HG03378 (cell line): ENCODE data around the gene NALF2.
A peak's percentile ranks its signal among the peaks of the same experiment; 100 is the strongest.

Experiments
- ATAC-seq: cut with Tn5 transposase; IDR thresholded peaks from one replicate; pipeline ENCODE4 v1.9.1; 2021; ENCODE audit warnings: mild to moderate bottlenecking, moderate library complexity; ENCODE audit not compliant: unreplicated experiment

Gene NALF2

DNA sequence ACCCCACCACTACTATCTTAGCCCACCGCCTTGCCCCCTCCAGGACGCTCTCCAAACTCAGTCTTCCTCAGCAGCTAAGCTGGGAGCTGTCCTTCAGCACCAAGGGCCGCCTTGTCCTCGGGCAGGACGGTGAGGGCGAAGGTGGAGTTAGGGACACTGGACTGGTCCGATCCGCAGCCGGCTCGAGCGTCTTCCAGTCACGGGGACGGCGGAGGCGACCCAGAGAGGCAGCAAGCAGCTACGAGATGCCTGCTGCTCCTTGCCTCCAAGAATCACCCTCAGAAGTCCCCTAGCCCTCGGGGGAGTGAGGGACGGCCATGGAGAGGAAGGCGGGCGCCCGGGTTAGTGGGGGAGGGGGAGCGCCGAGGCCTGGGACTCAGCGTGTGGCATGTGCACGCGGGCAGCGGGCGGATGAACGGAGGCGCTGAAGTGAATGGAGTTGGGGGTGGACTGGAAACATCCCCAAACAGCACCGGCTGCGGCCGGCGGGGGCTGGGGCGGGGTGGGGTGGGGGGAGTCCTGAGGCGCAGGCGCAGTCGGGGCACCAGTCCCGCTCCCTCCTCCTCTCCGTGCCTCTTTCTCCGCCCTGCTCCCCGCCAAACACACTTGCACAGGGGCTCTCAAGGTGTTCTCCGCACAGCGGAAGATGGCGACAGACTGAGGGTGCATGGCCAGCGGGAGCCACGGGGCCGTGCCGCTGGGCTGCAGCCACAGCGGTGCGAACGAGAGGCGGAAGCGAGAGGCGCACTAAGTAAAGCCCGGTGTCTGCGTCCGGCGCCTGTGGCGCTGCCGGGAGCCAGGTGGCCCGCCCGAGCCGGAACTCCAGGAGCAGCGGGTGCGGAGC, at the start of gene NALF2:
TSS of gene NALF2 (plus strand) at position 545 of the 844 bp plus-strand sequence. CDS start 957 bp downstream, outside the sequence.
- no peak for ATAC-seq

DNA sequence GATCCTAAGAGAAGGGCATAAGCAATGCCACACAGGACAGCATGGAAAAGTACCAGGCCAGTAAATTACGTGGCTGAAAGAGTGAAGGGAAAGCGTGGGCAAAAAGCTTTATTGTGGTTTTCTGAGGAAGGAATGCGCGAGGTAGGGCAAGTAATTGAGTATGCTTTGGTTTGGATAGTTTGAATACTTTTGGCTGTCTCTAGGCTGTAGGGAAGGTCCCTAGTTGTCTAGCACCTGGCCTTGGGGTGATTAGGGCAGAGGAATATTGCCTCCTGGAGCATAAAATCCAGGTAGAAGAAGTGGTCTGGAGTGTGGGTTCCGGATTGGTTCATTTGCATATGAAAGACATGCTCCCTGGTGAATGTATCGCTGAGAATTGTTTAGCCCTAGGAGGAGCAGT, 46.4 kb upstream of the NALF2 start:
- ATAC-seq = no peak

DNA sequence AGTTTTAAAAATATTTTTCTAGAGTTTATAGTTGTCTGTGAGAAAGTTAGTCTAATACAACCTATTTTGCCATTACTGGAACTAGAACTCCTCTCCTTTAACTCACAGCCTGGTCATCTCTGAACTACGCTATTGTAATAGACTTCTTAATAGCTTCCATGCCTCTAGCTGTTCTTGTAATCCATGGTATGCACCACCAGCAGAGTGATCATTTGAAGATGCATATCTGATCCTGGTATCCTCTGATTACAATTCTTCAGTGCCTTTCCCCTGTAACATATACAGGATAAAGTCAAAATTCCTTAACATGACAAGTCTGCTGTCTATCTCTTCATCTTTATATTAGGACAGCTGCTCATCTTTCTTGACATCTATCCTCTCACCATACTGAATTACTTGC, 37.6 kb upstream of the NALF2 start:
- no peak for ATAC-seq

DNA sequence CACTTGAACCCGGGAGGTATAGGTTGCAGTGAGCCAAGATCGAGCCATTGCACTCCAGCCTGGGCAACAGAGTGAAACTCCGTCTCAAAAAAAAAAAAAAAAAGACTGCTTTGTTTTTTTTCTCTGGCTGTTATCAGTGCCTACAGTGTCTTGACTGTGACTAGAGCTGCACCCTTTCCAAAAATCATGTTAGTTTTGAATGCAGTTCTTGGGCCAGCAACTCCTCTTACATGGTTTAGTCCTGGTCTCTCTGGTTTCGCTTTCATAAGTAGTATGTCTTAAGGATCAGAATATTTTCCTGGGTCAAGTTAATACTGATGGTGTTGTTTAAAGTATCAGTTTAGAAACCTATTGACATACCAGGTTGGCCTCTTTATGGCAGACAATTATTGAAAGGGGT, 34.2 kb upstream of the NALF2 start:
- no peak for ATAC-seq

GRCh38 chrX:69489625-69490024, 14.5 kb upstream of the NALF2 start:
- no peak for ATAC-seq

- ATAC-seq = peak; percentile 47
Observed at GRCh38 chrX:69493193-69493592, 10.9 kb upstream of the NALF2 start.

DNA sequence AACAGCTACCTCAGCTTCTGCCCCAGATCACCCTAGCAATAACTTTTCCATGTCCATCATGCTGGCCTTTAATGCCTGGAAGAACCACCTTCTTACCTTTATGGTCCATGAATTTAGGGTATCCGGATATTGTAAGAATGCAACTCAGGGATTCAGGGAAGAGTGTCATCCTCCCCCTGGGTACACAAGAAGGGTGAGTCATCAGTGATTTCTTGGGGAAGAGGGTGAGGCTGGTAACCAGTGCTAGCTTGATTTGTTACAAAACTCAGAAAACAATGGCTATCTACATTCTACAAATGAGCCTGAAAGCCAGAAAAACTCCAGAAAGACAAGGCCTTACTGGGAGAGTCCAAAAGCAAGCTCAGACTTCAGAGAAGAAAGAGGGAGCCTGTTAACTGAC, 10.4 kb upstream of the NALF2 start:
- ATAC-seq = no peak

GRCh38 chrX:69496183-69496582, 7.9 kb upstream of the NALF2 start:
- ATAC-seq = no peak

- ATAC-seq = no peak
Observed at GRCh38 chrX:69501429-69501828, 2.7 kb upstream of the NALF2 start.

DNA sequence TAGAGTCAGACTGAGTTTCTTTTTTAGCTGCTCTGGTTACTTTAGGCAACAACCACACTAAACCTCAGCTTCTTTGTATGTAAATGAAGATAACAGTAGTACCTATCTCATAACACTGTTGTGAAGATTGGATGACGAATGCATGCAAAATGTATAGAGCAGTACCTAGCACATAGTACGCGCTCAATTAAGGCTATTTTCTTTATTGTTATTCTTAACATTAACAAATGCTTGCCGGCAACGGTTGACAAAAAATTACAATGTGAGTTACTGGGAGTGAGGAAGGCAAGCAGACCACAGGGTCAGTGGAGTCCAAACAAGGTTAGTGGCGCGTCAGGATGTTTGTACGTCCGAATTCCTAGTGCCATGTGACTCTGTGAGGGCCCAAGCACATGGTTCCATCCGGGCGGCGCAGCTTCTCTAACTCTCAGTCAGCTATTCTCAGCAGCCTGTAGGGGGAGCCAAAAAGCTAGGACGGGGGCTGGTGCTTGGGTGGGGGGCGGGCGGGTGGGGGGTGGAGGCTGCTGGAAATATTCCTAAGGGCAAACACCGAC, 821 bp upstream of the NALF2 start:
- no peak for ATAC-seq

- no peak for ATAC-seq
Observed at GRCh38 chrX:69504626-69505612, 793 bp downstream of the NALF2 start.

- ATAC-seq = no peak
Observed at GRCh38 chrX:69505772-69506616, 1.9 kb downstream of the NALF2 start.

GRCh38 chrX:69506617-69507499, 2.7 kb downstream of the NALF2 start:
- no peak for ATAC-seq

DNA sequence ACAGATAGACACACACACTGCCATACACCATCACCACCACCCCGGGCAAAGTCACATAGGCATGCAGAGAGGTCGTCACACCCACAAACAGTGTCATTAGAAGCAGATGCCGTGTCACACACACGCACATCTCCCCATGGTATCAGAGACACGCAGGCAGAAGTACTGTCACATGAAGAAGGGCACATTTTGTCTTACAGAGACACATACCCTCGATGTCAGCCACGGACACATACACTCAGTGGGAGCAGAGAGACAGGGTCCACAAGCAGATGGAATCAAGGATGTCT, 3.3 kb downstream of the NALF2 start:
- ATAC-seq = no peak

GRCh38 chrX:69508610-69509009, 4.5 kb downstream of the NALF2 start:
- ATAC-seq = no peak

- ATAC-seq = no peak
Observed at GRCh38 chrX:69510137-69510715, 6.1 kb downstream of the NALF2 start.

- ATAC-seq = no peak
Observed at GRCh38 chrX:69510914-69511513, 6.9 kb downstream of the NALF2 start.

GRCh38 chrX:69522052-69522451, 17.9 kb downstream of the NALF2 start:
- no peak for ATAC-seq

- no peak for ATAC-seq
Observed at GRCh38 chrX:69523314-69523713, 19.2 kb downstream of the NALF2 start.
